ENCODE measurements around the gene CACNA1E.

Gene CACNA1E

GRCh38 chr1:181485287-181486097, 2.2 kb downstream of the CACNA1E start:
- DNase-seq, result peak; percentile 59

GRCh38 chr1:181486098-181486420, 2.7 kb downstream of the CACNA1E start:
- DNase-seq, result no peak

- DNase-seq, result no peak
These were observed 5.5 kb downstream of the CACNA1E start for GRCh38 chr1:181488866-181489265.

GRCh38 chr1:181490276-181490675, 7.0 kb downstream of the CACNA1E start:
- no peak for DNase-seq

GRCh38 chr1:181490740-181491712, 7.7 kb downstream of the CACNA1E start:
- no peak for DNase-seq

GRCh38 chr1:181493166-181493565, 9.8 kb downstream of the CACNA1E start:
- DNase-seq, result no peak

GRCh38 chr1:181493885-181494284, 10.6 kb downstream of the CACNA1E start:
- no peak for DNase-seq

GRCh38 chr1:181496759-181497158, 13.4 kb downstream of the CACNA1E start:
- no peak for DNase-seq

GRCh38 chr1:181497870-181498269, 14.6 kb downstream of the CACNA1E start:
- DNase-seq, result no peak

- DNase-seq, result no peak
These were observed 16.5 kb downstream of the CACNA1E start for GRCh38 chr1:181499825-181500224.

GRCh38 chr1:181500636-181501035, 17.3 kb downstream of the CACNA1E start:
- DNase-seq, result no peak

GRCh38 chr1:181501612-181502011, 18.3 kb downstream of the CACNA1E start:
- no peak for DNase-seq

- DNase-seq, result no peak
These were observed 20.0 kb downstream of the CACNA1E start for GRCh38 chr1:181503171-181503810.

GRCh38 chr1:181504399-181504842, 21.1 kb downstream of the CACNA1E start:
- peak; percentile 69 for DNase-seq

GRCh38 chr1:181506563-181507353, 23.4 kb downstream of the CACNA1E start:
- no peak for DNase-seq

- no peak for DNase-seq
These were observed 25.3 kb downstream of the CACNA1E start for GRCh38 chr1:181508486-181509165.

GRCh38 chr1:181513786-181514297, 30.5 kb downstream of the CACNA1E start:
- no peak for DNase-seq

GRCh38 chr1:181514298-181515290, 31.3 kb downstream of the CACNA1E start:
- peak; percentile 90 for DNase-seq

GRCh38 chr1:181516706-181517105, 33.4 kb downstream of the CACNA1E start:
- no peak for DNase-seq

- no peak for DNase-seq
These were observed 34.0 kb downstream of the CACNA1E start for GRCh38 chr1:181517181-181517875.

Data from DMS153 (cell line).